HG02763 (cell line): Measurements from ENCODE around the gene ACOXL.
"Not testable (repeated sequence)": the region's sequence is repeated elsewhere in the genome, so short reads cannot be mapped to it uniquely, and the experiment has no call there.

ENCODE experiments used
- ATAC-seq: cut with Tn5 transposase; IDR thresholded peaks from one replicate; pipeline ENCODE4 v1.9.1; 2021; ENCODE audit warnings: mild to moderate bottlenecking, moderate library complexity; ENCODE audit not compliant: unreplicated experiment

Gene ACOXL

DNA sequence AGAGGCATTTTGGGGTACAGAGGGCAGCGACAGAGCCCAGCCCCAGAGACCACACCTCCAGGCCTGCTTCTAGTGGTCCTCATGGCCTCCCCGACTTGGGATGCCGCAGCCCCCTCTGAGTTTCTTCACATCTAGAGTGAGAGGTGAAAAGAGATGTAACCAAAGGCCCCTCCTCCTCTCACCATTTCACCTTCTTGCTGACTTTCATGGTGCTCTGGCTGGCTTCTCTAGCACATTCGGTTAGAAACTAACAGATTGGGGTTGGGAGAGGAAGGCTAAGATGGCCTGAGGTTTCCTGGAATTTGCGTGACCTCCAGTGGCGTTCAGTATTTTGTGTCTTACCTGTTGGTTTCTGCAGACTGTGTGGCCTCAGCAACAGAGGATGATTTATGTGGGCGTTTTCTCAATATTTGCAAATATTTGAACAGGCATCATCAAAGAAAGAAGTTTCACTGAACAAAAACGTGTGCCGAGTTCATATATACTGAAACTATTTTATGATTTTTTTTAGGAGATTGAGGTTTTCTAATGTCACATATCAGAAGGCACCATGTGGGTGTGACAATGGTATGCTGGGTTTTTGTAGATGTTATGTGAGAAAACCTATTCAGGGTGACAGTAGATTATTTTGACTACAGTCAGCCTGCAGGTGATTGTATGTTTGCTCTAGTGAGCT lies 318.5 kb downstream of the ACOXL start:
- no peak for ATAC-seq

DNA sequence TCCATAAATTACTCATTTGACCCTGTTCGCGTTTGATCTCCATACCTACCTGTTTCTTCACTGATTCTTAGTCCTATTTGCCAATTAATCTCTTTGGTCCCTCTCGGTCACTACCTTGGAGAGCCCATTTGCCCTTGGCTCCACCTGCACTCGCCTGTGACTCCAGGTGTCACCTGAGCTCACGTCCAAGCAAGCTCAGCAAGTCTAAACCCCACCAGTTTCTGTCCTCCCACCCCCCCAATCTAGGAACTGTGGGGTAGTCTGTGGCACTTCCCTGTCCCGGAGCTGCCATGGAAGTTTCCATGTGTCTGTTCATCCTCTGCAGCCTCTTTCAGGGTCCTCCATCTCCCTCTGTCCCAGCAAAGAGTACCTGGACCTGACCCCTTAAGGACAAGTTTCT lies 320.2 kb downstream of the ACOXL start:
- ATAC-seq: no peak

DNA sequence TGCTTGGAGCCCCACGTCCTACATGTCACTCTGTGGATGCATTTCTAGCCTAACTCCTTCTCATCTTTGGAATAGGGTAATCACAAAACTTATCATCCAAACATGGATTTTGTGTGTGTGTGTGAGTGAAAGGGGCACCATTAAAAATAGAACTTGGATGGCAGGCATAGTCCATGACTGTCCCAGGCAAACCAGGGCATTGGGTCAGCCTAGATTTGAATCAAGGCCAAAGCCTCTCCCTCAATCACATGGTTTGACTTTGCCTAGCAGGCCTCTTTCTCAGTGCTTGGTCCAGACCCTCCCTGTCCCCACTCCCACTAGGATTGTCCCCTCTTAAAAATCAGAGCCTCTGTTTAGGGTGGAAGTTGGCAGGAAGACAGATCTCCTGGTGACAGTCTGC lies 320.9 kb downstream of the ACOXL start:
- no peak for ATAC-seq

DNA sequence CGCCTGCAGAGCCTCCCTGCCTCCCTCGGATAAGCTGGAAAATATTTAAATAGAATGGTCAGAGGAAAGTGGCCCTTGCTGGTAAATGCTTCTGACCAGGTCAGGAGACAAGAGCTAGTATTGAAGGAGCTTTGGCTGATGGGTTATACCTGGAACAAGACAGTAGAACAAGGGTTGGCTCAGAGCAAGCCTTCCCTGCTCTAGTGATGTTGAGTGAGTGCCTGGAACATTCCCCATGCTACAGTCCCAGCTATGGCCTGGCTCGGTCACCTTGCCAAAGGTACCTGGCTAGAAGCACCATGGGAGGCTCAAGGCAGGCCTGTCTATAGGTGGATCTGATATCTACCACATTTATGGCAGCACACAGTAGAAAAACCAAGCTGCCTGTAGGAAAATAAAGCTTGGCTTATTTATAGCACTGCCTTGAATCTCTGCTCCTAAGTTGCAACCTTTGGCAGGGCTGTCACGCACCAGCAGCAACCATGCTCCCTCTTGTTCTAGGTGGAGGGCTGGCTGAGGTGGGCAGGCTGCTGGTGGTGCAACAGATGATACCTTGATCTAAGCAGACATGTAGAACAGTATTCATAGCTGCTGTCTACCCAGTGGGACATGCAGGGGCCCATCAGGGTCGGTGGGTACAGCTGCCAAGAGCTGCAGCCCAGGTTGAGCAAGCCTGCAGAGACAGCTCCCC lies 321.6 kb downstream of the ACOXL start:
- no peak for ATAC-seq

DNA sequence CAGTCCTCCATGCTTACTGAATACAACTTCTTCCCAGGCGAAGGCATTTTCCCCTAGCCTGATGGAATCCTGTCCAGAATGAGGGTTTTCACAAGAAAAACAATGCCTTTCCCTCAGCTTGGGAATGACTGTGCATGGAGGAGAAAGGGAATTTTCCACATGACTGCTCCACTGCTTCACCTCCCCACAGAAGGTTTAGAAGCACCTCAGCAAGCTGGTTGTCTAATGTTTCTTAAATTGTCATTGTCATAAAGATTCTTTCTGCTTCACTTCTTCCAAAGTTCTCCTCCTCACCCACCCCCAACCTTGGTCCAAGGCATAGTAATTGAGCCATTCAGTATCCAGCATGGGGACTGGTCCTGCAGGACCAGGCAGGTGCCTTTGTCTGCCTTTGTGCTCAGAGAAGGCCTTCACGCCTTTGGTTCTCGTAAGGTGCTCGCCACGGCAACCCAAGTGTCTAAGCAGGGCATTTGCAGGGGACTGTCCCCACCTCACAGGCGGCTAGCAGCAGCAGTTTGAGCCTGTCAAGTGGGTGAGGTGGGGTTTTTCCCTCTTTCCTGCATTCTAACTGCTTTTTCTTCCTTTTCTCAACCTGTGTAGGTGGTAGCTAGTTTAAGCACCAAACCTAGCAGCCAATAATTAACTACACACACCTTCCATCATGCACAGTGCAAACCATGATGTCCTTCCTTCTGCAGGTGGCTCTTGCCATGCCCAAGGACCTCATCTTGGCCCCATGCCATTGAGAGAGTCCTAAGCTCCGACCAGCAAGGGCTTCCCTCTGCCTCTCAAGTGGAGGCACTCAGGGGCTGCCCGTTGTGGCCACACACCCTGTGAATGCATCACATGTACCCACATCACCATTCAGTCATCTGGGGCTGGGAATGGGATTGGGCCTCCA lies 322.7 kb downstream of the ACOXL start:
- peak; percentile 59 for ATAC-seq

DNA sequence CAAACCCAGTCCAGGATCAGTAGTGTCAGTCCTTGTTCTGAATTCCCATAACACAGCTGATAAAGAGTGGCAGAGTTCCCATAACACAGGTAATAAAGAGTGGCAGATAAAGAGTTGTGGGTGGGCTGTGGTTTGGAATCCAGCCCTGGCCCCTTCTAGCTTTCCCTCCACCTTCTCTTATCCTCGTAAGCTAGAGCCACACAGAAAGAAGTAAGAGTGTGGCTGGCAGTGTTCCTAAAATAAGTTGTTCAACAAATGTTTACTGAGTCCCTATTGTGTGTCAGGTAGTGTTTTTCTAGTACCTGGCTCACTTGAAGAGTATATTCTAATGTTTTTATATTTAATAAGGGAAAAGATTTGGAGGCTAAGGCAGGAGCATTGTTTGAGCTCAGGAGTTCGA lies 323.4 kb downstream of the ACOXL start:
- ATAC-seq: no peak

DNA sequence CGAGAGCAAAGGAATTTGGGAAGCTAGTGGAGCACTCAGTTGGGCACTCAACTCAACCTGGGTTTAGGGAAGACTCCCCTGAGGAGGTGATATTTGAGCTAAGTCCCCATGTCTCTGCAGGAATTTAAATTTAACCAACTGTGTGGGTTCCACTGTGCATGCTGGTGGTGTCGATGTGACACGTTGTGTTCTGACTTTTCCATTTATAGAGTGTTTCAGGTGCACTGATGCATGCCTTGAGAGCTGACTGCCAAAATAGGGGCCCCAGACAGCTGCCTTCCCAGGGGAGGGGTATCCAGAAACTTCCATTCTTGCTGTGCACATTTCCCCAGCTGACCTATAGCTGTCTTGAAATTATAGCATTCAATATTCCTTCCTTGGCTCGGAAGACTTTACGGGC lies 324.7 kb downstream of the ACOXL start:
- ATAC-seq: no peak

DNA sequence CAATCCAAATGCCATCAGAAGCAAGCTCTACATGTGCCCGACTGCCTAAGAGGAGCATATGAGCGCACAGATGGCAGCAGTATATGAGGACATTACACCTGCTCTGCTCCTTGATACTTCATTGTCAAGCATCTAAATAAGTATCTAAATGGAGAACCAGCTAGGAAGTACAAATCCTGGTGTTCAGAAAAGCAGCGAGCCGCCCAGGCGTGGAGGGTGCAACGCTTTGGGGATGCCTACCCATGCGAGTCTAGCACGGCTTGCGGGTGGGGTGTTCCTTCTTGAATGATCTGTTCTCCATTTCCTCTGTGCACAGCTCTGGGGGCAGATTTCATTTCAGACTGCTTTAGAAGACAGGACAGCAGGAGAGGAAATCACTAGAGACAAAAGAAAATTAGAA lies 325.3 kb downstream of the ACOXL start:
- no peak for ATAC-seq

DNA sequence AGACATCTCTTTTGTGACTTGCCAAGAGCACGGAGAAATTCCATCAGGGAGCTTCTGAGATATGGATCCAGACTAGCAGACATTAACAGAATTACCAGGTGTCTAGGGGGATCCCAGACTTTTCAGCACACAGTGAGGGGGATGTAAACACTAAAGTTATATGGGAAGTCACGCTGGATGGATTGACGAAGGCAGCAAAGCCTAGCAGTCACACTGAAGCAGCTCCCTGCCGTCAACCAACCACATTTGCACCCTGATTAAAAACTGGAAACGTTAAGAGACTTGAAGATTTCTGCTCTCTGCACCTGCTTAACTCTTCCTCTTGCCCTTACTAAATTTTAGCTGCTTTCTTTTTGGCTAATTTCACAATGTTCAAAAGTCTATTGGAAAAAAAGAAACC lies 325.9 kb downstream of the ACOXL start:
- ATAC-seq: no peak

DNA sequence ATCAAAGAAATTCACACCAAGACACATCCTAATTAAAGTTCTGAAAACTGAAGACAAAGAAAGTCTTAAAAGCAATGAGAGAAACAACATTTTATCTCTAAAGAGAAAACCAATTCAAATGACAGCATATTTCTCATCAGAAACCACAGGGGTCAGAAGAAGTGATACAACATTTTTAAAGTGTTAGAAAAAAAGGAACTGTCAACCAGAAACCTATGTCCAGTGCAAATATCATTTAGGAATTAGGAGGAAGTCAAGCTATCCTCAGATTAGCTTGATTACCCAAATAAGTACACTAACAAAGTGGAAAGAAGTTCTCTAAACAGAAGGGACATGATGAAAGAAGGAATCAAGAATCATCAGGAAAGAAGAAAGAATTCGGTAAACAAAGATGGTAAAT lies 328.8 kb downstream of the ACOXL start:
- no peak for ATAC-seq

DNA sequence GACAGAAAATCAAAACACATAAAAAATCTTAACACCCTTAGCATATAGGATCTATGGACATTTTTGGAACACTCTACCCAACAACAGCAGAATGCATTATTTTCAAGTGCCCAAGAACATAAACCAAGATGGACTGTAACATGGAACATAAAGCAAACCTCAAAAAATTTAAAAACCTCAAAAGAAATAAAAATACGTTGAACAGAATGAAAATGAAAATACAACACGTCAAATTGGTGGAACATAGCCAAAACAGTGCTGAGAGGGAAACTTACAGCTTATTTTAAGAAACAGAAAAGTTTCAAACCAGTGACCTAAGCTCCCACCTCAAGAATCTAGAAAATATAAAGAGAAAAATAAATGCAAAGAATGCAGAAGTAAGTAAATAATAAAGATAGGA lies 330.0 kb downstream of the ACOXL start:
- peak; percentile 48 for ATAC-seq

DNA sequence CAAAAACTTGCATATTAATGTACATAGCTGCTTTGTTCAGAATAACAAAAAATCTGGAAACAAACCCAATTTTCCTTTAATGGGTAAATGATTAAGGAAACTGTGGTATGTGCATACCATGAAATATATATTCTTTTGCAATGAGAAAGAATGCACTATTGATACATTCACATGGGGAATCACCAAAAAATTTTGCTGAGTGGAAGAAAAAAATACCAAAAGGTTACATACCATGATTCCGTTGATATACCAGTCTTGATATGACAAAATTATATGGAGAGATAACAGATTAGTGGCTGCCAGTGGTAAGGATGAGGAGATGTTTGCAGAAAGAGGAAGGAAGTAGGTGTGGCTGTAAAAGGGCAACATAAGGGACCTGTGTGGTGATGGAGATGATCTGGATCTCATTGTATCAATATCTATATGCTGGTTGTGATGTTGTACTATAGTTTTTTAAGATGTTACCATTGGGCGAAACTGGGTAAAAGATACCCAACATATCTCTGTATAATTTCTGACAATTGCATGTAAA lies 333.8 kb downstream of the ACOXL start:
- no peak for ATAC-seq

DNA sequence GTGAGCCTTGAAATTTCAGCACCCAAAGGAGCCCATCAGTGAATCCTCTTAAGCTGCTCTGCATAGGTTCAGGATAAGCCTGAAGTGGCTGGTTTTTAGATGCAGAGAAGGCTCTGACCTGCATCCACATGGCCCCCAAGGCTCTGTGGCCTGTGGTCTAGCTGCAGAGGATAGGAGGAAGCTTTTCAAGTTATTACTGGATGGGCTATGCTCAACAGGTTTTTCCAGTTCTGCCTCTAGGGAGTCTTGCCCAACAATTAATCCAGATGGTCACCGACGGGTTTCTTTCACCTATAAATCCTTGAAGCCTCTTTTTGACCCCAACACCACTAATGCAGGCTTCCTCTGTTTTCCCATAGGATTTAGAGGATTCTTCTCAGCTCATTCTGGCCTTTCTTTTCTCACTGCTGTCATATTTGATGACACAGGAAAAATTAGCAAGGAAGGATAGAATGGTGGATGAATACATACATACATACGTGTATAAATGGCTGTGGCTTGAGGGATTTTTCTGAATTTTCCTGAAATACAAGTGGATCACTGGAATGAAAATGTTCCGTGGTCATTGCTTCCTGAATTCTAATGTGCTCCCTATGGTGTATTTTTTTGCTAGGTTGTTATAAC lies 336.2 kb downstream of the ACOXL start:
- ATAC-seq: no peak

DNA sequence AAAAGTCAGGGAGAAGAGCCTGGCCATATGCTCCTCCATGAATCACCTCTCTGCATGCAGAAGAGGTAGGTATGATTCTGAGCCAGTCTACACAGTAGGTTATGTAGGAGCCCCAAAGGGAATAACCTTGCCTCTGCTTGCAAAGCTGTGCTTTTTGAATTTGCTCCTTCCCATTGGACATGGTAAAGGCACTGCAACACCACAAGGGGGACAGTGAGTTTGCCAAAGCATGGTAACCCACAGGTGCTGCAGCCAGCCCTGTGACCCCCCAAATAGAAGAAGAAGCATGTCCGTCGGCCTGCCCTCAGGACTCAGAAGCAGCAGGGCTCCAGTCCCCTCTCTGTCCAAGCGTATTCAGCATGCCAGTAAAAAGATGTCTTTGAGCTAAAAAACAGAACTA lies 337.3 kb downstream of the ACOXL start:
- ATAC-seq: no peak

DNA sequence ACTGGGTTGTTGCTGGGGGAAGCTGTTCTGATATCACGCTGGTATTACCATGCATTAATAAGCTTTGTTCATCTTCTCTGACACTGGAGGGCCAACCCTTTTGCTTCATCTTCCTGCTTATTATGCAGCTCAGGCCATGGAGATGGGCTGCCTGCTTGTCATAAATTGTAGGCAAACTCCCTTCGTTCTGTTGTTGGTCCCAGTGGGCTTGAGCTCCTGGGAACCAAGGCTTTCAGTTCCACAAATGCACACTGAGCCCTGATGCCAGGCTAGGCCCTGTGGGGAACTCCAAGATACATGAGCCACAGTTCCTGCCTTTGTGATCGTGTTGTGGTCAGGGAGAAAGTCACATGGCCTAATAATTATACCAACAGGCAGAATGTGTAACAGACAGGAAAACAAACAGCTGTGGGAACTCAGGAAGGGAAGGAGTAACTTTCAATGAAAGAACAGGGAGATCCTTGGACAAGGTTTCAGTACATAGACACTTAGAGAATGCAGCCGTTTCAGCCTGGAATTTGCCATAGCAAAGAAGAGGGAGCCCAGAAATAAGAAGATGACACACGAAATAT lies 339.3 kb downstream of the ACOXL start:
- ATAC-seq: no peak

DNA sequence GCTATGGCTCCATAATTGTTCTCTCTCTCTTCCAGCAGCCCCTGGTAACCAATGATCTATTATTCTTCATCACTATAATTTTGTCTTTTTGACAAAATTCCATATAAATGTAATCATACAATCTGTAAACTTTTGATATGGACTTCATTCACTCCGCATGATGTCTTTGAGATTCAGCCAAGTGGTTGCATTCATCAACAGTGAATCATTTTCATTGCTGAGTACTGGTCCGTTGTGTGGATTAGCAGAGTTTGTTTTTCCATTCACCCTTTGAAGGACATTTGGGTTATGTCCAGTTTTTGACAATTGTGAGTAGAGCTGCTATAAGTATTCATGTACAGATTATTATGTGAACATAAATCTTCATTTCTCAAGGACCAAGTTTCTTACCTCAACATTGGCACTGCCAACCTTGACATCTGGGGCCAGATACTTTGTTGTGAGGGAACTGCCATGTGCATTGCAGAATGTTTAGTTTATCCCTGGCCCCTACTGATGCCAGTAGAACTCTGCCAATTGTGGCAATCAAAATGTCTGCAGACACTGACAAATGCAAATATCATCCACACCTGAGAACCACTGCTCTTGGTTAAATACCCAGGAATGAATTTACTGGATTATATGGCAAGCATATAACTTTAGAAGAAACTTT lies 340.0 kb downstream of the ACOXL start:
- no peak for ATAC-seq

DNA sequence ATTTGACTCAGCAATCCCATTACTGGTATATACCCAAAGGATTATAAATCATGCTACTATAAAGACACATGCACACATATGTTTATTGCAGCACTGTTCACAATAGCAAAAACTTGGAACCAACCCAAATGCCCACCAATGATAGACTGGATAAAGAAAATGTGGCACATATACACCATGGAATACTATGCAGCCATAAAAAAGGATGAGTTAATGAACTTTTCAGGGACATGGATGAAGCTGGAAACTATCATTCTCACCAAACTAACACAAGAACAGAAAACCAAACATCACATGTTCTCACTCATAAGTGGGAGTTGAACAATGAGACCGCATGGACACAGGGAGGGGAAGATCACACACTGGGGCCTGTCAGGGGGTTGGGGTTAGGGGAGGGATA lies 350.3 kb downstream of the ACOXL start:
- ATAC-seq: not testable (repeated sequence)

DNA sequence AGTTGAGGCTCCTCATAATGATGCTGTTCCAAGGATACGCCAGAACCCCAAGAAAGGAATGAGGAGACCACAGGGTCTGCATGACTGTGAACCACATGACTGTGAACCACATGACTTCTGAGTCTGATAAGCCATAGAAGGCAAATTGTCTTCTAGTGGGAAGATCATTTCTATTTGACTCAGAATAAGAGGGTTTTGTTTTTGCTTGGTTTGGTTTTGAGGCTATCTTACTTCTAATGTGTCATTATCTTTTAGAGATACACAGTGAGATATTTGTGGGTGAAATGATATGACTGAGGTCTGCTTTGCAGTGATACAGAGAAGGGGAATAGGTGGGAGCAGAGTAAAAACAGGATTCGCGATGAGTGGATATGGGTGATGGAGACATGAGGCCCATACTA lies 359.4 kb downstream of the ACOXL start:
- ATAC-seq: no peak

DNA sequence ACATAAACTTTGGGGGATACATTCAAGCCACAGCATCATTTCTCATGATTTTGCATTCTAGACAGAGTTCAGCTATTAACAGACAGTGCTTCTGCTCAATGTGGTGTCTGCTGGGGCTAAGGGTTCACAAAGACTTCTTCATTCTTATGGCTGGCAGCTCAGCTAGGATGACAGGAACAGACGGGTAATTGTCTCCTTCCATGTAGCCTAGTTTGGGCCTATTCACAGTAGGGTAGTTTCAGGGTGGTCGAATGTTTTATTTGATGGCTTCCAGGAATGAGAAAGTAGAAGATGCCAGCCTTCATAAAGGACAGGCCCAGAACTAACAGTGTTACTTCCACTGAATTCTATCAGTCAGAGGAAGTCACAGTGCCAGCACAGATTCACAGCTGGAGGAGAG lies 362.3 kb downstream of the ACOXL start:
- ATAC-seq: no peak

DNA sequence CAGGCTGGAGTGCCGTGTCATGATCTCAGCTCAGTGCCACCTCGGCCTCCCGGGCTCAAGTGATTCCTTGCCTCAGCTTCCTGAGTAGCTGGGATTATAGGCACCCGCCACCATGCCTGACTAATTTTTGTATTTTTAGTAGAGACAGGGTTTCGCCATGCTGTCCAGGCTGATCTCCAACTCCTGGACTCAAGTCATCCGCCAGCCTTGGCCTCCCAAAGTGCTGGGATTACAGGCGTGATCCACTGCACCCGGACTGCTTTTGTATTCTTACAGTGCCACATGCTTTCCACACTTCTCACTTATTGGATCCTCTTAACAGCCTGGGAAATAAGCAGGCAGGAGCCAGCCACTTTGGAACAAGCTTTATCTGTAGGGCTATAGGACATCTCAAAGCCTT lies 363.1 kb downstream of the ACOXL start:
- no peak for ATAC-seq
